Measurements from ENCODE around the gene TMPRSS11D. TPM values are rescaled to one million over a fixed set of nuclear protein-coding genes. Genes with fewer than 3 reads are reported as not detected.

Gene TMPRSS11D
- total RNA-seq, 1 experiment from 2014 or later: not detected

- Histone ChIP-seq H2BK120ac (ENCODE audit: low read depth, low read length, poor library complexity, severe bottlenecking) (no peak overlapping the region), H2AFZ (ENCODE audit: low read length) (no peak overlapping the region), H3K23me2 (ENCODE audit: insufficient read length, low read depth, low read length, poor library complexity, severe bottlenecking) (no peaks in the 10 kb centered on the region), H3K56ac (ENCODE audit: insufficient read length, low read depth, low read length) (no peak overlapping the region), H3K79me1 (ENCODE audit: insufficient read depth, low read depth, low read length, poor library complexity, severe bottlenecking) (no peaks in the 10 kb centered on the region), H2BK12ac (ENCODE audit: insufficient read length, low read depth, low read length) (no peak overlapping the region), H2BK15ac (ENCODE audit: low read depth, low read length) (no peak overlapping the region), H3K23ac (ENCODE audit: insufficient read length, low read depth, low read length) (no peak overlapping the region), H4K91ac (ENCODE audit: insufficient read length, low read depth, low read length) (no peak overlapping the region), H4K5ac (ENCODE audit: insufficient read length, low read depth, low read length) (no peak overlapping the region), H2AK5ac (ENCODE audit: insufficient read length, low read length) (no peak overlapping the region), H3K18ac (ENCODE audit: insufficient read length, low read depth, low read length) (no peak overlapping the region), H2BK5ac (ENCODE audit: insufficient read length, low read length) (no peak overlapping the region), H3K4me1 (ENCODE audit: insufficient read depth, low read length) (no peaks in the 10 kb centered on the region), H3K27me3 (ENCODE audit: insufficient read depth, low read length) (no peaks in the 10 kb centered on the region), H3K9me3 (ENCODE audit: control insufficient read depth, low read depth, low read length) (no peaks in the 10 kb centered on the region), H3K79me2 (ENCODE audit: insufficient read depth, low read length) (no peaks in the 10 kb centered on the region), H3K4ac (ENCODE audit: low read depth, low read length) (no peak overlapping the region), H3K4me2 (ENCODE audit: insufficient read depth, insufficient read length, low read length) (no peak overlapping the region), H2BK20ac (ENCODE audit: low read depth, low read length, poor library complexity, severe bottlenecking) (no peak overlapping the region), H3K9ac (ENCODE audit: extremely low read depth, insufficient read length, low read length) (no peak overlapping the region), H3K14ac (ENCODE audit: insufficient read depth, low read length) (no peak overlapping the region), H3T11ph (ENCODE audit: low read length) (no peak overlapping the region), H4K20me1 (ENCODE audit: control insufficient read depth, insufficient read depth, insufficient read length) (no peaks in the 10 kb centered on the region), H3K27ac (ENCODE audit: insufficient read length, low read depth, low read length) (no peak overlapping the region), H4K8ac (replicated peaks; ENCODE audit: insufficient read length, low read depth, low read length) (no peak overlapping the region)
- peaks cover 0 to 2% of the 10 kb centered on the region in 2 experiments; a peak in 1 of 5 replicates for H3K9me3 Mint-ChIP-seq
- no peaks in the 10 kb centered on the region for H3K27me3 Mint-ChIP-seq (ENCODE audit: low read depth)
- H3K4me1 Mint-ChIP-seq: peaks cover 0 to 2% of the 10 kb centered on the region in 2 experiments; a peak in 1 of 4 replicates
- H3K36me3 Mint-ChIP-seq (ENCODE audit: insufficient read depth in 1 of 3, low read depth in 3 of 3): no peaks in the 10 kb centered on the region
- H3K4me3 Mint-ChIP-seq: no peak overlapping the region
- no peak overlapping the region for H3K27ac Mint-ChIP-seq
- no CpG with 5 or more reads among the region's 3 CpGs for WGBS (ENCODE audit: extremely low coverage, insufficient read length, low lambda C conversion rate)
- DNase-seq: no peak
- TF ChIP-seq CTCF (conservative IDR thresholded peaks at IDR 0.05): no peak
Observed at GRCh38 chr4:67927251-67927650, 43.4 kb upstream of the TMPRSS11D start.

Measured in H9 (cell line).